Loucy (cell line): ENCODE results near the gene FARS2.

Source experiments
- EZH2phosphoT487 ChIP-seq: fragments of 200-600 bp; IDR thresholded peaks from 2 replicates; pipeline ENCODE4 v1.6.1; 2018; ENCODE audit warnings: antibody characterized with exemption, mild to moderate bottlenecking, moderate library complexity, borderline replicate concordance
- TF ChIP-seq, protein P1 (sequence below): fragments of 200-600 bp; sonication (generic); conservative IDR thresholded peaks from 2 replicates; pipeline ENCODE4 v1.5.1; 2014; ENCODE audit warnings: mild to moderate bottlenecking, antibody characterized with exemption, low read length

DNA sequence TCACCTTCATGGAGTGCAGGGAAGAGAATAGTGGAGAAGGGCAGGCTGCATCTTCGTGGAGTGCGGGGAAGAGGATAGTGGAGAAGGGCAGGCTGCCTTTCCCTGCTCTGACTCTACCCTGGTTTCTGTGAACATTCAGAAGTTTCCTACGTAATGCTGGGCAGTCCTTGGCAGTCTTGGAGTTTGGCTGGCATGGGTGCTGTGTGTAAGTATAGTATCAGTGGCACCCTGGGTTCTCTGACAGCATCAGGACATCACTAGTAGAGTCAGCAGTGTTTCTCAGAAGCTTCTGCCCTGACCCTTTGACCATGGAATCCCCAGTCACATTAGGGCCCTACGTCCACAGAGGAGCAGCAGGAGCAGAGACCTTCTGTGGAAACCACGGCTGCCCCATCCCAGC is 392.5 kb downstream of the FARS2 start:
- TF ChIP-seq, protein P1, sequence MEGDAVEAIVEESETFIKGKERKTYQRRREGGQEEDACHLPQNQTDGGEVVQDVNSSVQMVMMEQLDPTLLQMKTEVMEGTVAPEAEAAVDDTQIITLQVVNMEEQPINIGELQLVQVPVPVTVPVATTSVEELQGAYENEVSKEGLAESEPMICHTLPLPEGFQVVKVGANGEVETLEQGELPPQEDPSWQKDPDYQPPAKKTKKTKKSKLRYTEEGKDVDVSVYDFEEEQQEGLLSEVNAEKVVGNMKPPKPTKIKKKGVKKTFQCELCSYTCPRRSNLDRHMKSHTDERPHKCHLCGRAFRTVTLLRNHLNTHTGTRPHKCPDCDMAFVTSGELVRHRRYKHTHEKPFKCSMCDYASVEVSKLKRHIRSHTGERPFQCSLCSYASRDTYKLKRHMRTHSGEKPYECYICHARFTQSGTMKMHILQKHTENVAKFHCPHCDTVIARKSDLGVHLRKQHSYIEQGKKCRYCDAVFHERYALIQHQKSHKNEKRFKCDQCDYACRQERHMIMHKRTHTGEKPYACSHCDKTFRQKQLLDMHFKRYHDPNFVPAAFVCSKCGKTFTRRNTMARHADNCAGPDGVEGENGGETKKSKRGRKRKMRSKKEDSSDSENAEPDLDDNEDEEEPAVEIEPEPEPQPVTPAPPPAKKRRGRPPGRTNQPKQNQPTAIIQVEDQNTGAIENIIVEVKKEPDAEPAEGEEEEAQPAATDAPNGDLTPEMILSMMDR: no peak
- no peak for TF ChIP-seq EZH2phosphoT487
